ENCODE measurements around the gene CHP1.

- no peak for TF ChIP-seq MAX (IDR thresholded peaks at IDR 0.05)
- no peak for TF ChIP-seq CTCF (IDR thresholded peaks at IDR 0.05; ENCODE audit: control extremely low read depth in 1 of 3, insufficient read depth in 1 of 3, low read depth in 1 of 3, low read length in 3 of 3)
- no peak; a peak in 1 of 3 replicates for TF ChIP-seq POLR2A (IDR thresholded peaks at IDR 0.05; ENCODE audit: control extremely low read depth in 1 of 2, low read depth in 2 of 2, low read length in 2 of 2)
- no peak for TF ChIP-seq CHD2 (IDR thresholded peaks at IDR 0.05; ENCODE audit: low read length)
- no peak for TF ChIP-seq RFX5 (IDR thresholded peaks at IDR 0.05; ENCODE audit: borderline replicate concordance, low read depth, low read length)
- no peak for TF ChIP-seq ATF2 (IDR thresholded peaks at IDR 0.05; ENCODE audit: low read length)
- TF ChIP-seq ATF3 (IDR thresholded peaks at IDR 0.05; ENCODE audit: insufficient read depth, low read depth, low read length) = no peak
- TF ChIP-seq NANOG (IDR thresholded peaks at IDR 0.05; ENCODE audit: insufficient read depth, low read depth, low read length, poor library complexity, severe bottlenecking) = no peak
- no peak; the same call in 1 of the 2 replicates for TF ChIP-seq POLR2AphosphoS5 (IDR thresholded peaks at IDR 0.05; ENCODE audit: low read depth, low read length)
- TF ChIP-seq RXRA (IDR thresholded peaks at IDR 0.05; ENCODE audit: insufficient read depth, low read depth, low read length) = no peak
- TF ChIP-seq JUN (IDR thresholded peaks at IDR 0.05; ENCODE audit: low read depth, low read length) = no peak
- no peak for TF ChIP-seq KDM1A (IDR thresholded peaks at IDR 0.05; ENCODE audit: borderline replicate concordance, low read length)
Measured at GRCh38 chr15:41284427-41285177, 53.5 kb downstream of the CHP1 start.
